Stimulated activated CD4-positive, alpha-beta T cell treated with anti-CD3 and anti-CD28 coated beads, Interleukin-2, amount 100 ng/mL, for 48 hours (primary cell): ENCODE results near the gene SERTM1.

Experiments
- DNase-seq, 2 donors: peaks; one replicate each; pipeline ENCODE4 v3.0.0-alpha.2; 2020

Gene SERTM1

GRCh38 chr13:36712290-36712689 is 38.5 kb downstream of the SERTM1 start:
- DNase-seq, result no peak

GRCh38 chr13:36712770-36713169 is 39.0 kb downstream of the SERTM1 start:
- DNase-seq, result no peak

GRCh38 chr13:36713887-36714286 is 40.1 kb downstream of the SERTM1 start:
- no peak for DNase-seq

- DNase-seq, result no peak
Observed at GRCh38 chr13:36715841-36716240, 42.0 kb downstream of the SERTM1 start.

GRCh38 chr13:36717017-36717416 is 43.2 kb downstream of the SERTM1 start:
- no peak for DNase-seq

GRCh38 chr13:36717966-36718545 is 44.2 kb downstream of the SERTM1 start:
- DNase-seq, result no peak

GRCh38 chr13:36718686-36719085 is 44.9 kb downstream of the SERTM1 start:
- no peak for DNase-seq

GRCh38 chr13:36724141-36724540 is 50.3 kb downstream of the SERTM1 start:
- no peak for DNase-seq

GRCh38 chr13:36725936-36726335 is 52.1 kb downstream of the SERTM1 start:
- no peak for DNase-seq

GRCh38 chr13:36728006-36728405 is 54.2 kb downstream of the SERTM1 start:
- no peak for DNase-seq

- DNase-seq, result peak; percentile 17 to 22
Observed at GRCh38 chr13:36736119-36736726, 62.4 kb downstream of the SERTM1 start.

GRCh38 chr13:36737524-36738083 is 63.8 kb downstream of the SERTM1 start:
- no peak for DNase-seq

GRCh38 chr13:36745436-36745835 is 71.6 kb downstream of the SERTM1 start:
- DNase-seq, result no peak

GRCh38 chr13:36746051-36746450 is 72.2 kb downstream of the SERTM1 start:
- DNase-seq, result no peak
